ENCODE measurements around the gene DHRS9. TPM values are rescaled to one million over a fixed set of nuclear protein-coding genes. Genes with fewer than 3 reads are reported as not detected.

DHRS9 gene
- total and polyA plus RNA-seq, 9 of the 15 experiments (the other 6 are each of a cell fraction or from before 2014, with no cell fraction given) = 0.27 to 1.7 (median 0.69) TPM

- TF ChIP-seq CHAMP1 (IDR thresholded peaks at IDR 0.05) (peak; percentile 78), FOXP1 (CRISPR knock-in tag; IDR thresholded peaks at IDR 0.05) (no peak), EZH2 (IDR thresholded peaks at IDR 0.05; ENCODE audit: borderline replicate concordance, low read depth, low read length) (no peak), THRAP3 (IDR thresholded peaks at IDR 0.05; ENCODE audit: borderline replicate concordance) (no peak), BRD4 (IDR thresholded peaks at IDR 0.05) (no peak), HMGXB4 (CRISPR knock-in tag; IDR thresholded peaks at IDR 0.05) (no peak), ZNF398 (CRISPR knock-in tag; IDR thresholded peaks at IDR 0.05) (no peak), TEAD1 (CRISPR knock-in tag; IDR thresholded peaks at IDR 0.05) (peak in 1 of 2 experiments; percentile 55; a peak in 1 of 4 replicates), ZNF561 (CRISPR knock-in tag; conservative IDR thresholded peaks at IDR 0.05) (no peak), ZNF584 (CRISPR knock-in tag; IDR thresholded peaks at IDR 0.05; ENCODE audit: low read depth) (no peak), GATAD2A (IDR thresholded peaks at IDR 0.05) (no peak), FOXJ3 (CRISPR knock-in tag; IDR thresholded peaks at IDR 0.05) (no peak), EHMT2 (IDR thresholded peaks at IDR 0.05) (0 out of 2 replicates have a peak, but pooled peaks have one; percentile 36), CEBPZ (IDR thresholded peaks at IDR 0.05; ENCODE audit: borderline replicate concordance, low read depth, low read length) (no peak), IRF2 (CRISPR knock-in tag; IDR thresholded peaks at IDR 0.05) (no peak), SMARCA5 (IDR thresholded peaks at IDR 0.05) (no peak), ZNF41 (CRISPR knock-in tag; conservative IDR thresholded peaks at IDR 0.05) (no peak), RBM22 (IDR thresholded peaks at IDR 0.05; ENCODE audit: low read depth, low read length, poor library complexity, severe bottlenecking) (no peak)
Observed at GRCh38 chr2:169072163-169072925, 3.0 kb downstream of the DHRS9 start (continued).
